ENCODE measurements around the gene PDCD1.

Gene PDCD1

GRCh38 chr2:241816431-241817121 is 42.1 kb downstream of the PDCD1 start:
- no peaks in the 10 kb centered on the region for H3K9me3 ChIP-seq (ENCODE audit: control insufficient read depth, insufficient read depth, low read length)
- H3K27ac ChIP-seq (ENCODE audit: low read depth, low read length): no peak overlapping the region
- H3K27me3 ChIP-seq (ENCODE audit: control insufficient read depth, low read length): no peaks in the 10 kb centered on the region
- H3K36me3 ChIP-seq (ENCODE audit: control insufficient read depth, low read length): no peaks in the 10 kb centered on the region
- no peak overlapping the region for H3K4me3 ChIP-seq (ENCODE audit: low read length)
- H3F3A ChIP-seq (ENCODE audit: control insufficient read depth, insufficient read depth): no peaks in the 10 kb centered on the region
- H3K4me2 ChIP-seq (ENCODE audit: low read length): no peak overlapping the region
- no peaks in the 10 kb centered on the region for H3K9me2 ChIP-seq (replicated peaks; ENCODE audit: control insufficient read depth, low read length)
- H4K20me1 ChIP-seq (ENCODE audit: control insufficient read depth, insufficient read depth, low read depth, low read length): no peaks in the 10 kb centered on the region
- TF ChIP-seq CTCF (IDR thresholded peaks at IDR 0.05; ENCODE audit: low read depth, low read length, poor library complexity, severe bottlenecking) (no peak), EZH2phosphoT487 (IDR thresholded peaks at IDR 0.05; ENCODE audit: borderline replicate concordance, low read length) (no peak)
- peaks cover 29% of the 10 kb centered on the region for H3K4me1 ChIP-seq (ENCODE audit: control insufficient read depth, low read length)
- no peaks in the 10 kb centered on the region for H3K79me2 ChIP-seq (ENCODE audit: control insufficient read depth, low read length)

GRCh38 chr2:241815477-241816430 is 42.9 kb downstream of the PDCD1 start:
- H3K36me3 ChIP-seq (ENCODE audit: control insufficient read depth, low read length): no peaks in the 10 kb centered on the region
- no peaks in the 10 kb centered on the region for H3K9me3 ChIP-seq (ENCODE audit: control insufficient read depth, insufficient read depth, low read length)
- no peaks in the 10 kb centered on the region for H3K9me2 ChIP-seq (replicated peaks; ENCODE audit: control insufficient read depth, low read length)
- H3K4me2 ChIP-seq (ENCODE audit: low read length): no peak overlapping the region
- H3F3A ChIP-seq (ENCODE audit: control insufficient read depth, insufficient read depth): no peaks in the 10 kb centered on the region
- no peak overlapping the region for H3K4me3 ChIP-seq (ENCODE audit: low read length)
- no peaks in the 10 kb centered on the region for H4K20me1 ChIP-seq (ENCODE audit: control insufficient read depth, insufficient read depth, low read depth, low read length)
- H3K79me2 ChIP-seq (ENCODE audit: control insufficient read depth, low read length): no peaks in the 10 kb centered on the region
- H3K27me3 ChIP-seq (ENCODE audit: control insufficient read depth, low read length): no peaks in the 10 kb centered on the region
- no peak for TF ChIP-seq EZH2phosphoT487 (IDR thresholded peaks at IDR 0.05; ENCODE audit: borderline replicate concordance, low read length)
- TF ChIP-seq CTCF (IDR thresholded peaks at IDR 0.05; ENCODE audit: low read depth, low read length, poor library complexity, severe bottlenecking): no peak
- no peak overlapping the region for H3K27ac ChIP-seq (ENCODE audit: low read depth, low read length)
- peaks cover 29% of the 10 kb centered on the region for H3K4me1 ChIP-seq (ENCODE audit: control insufficient read depth, low read length)

GRCh38 chr2:241814643-241815476 is 43.8 kb downstream of the PDCD1 start:
- Histone ChIP-seq H3F3A (ENCODE audit: control insufficient read depth, insufficient read depth) (no peaks in the 10 kb centered on the region), H3K4me3 (ENCODE audit: low read length) (no peak overlapping the region), H3K9me3 (ENCODE audit: control insufficient read depth, insufficient read depth, low read length) (no peaks in the 10 kb centered on the region), H4K20me1 (ENCODE audit: control insufficient read depth, insufficient read depth, low read depth, low read length) (no peaks in the 10 kb centered on the region), H3K4me1 (ENCODE audit: control insufficient read depth, low read length) (peaks cover 29% of the 10 kb centered on the region), H3K79me2 (ENCODE audit: control insufficient read depth, low read length) (no peaks in the 10 kb centered on the region), H3K27me3 (ENCODE audit: control insufficient read depth, low read length) (no peaks in the 10 kb centered on the region), H3K27ac (ENCODE audit: low read depth, low read length) (no peak overlapping the region), H3K9me2 (replicated peaks; ENCODE audit: control insufficient read depth, low read length) (no peaks in the 10 kb centered on the region), H3K36me3 (ENCODE audit: control insufficient read depth, low read length) (no peaks in the 10 kb centered on the region), H3K4me2 (ENCODE audit: low read length) (no peak overlapping the region)
- TF ChIP-seq EZH2phosphoT487 (IDR thresholded peaks at IDR 0.05; ENCODE audit: borderline replicate concordance, low read length): no peak
- no peak for TF ChIP-seq CTCF (IDR thresholded peaks at IDR 0.05; ENCODE audit: low read depth, low read length, poor library complexity, severe bottlenecking)
